ENCODE data around the gene CDHR3.
"Not testable (repeated sequence)": the region's sequence is repeated elsewhere in the genome, so short reads cannot be mapped to it uniquely, and the experiment has no call there.

The CDHR3 gene

GRCh38 chr7:105971845-105972244 is 8.8 kb downstream of the CDHR3 start:
- DNase-seq (ENCODE audit: low read depth), result no peak

GRCh38 chr7:105972276-105972675 is 9.2 kb downstream of the CDHR3 start:
- no peak for DNase-seq (ENCODE audit: low read depth)

- DNase-seq (ENCODE audit: low read depth), result no peak
Observed at GRCh38 chr7:105974471-105974870, 11.4 kb downstream of the CDHR3 start.

- peak; percentile 31 for DNase-seq (ENCODE audit: low read depth)
Observed at GRCh38 chr7:105975770-105976417, 12.8 kb downstream of the CDHR3 start.

- DNase-seq (ENCODE audit: low read depth), result no peak
Observed at GRCh38 chr7:105976868-105977267, 13.8 kb downstream of the CDHR3 start.

- no peak for DNase-seq (ENCODE audit: low read depth)
Observed at GRCh38 chr7:105978035-105978434, 15.0 kb downstream of the CDHR3 start.

- DNase-seq (ENCODE audit: low read depth), result no peak
Observed at GRCh38 chr7:105978974-105979373, 15.9 kb downstream of the CDHR3 start.

GRCh38 chr7:105979405-105979804 is 16.3 kb downstream of the CDHR3 start:
- DNase-seq (ENCODE audit: low read depth), result no peak

GRCh38 chr7:105980645-105981396 is 17.8 kb downstream of the CDHR3 start:
- no peak for DNase-seq (ENCODE audit: low read depth)

- no peak for DNase-seq (ENCODE audit: low read depth)
Observed at GRCh38 chr7:105982388-105982787, 19.3 kb downstream of the CDHR3 start.

- not testable (repeated sequence) for DNase-seq (ENCODE audit: low read depth)
Observed at GRCh38 chr7:105984808-105985207, 21.7 kb downstream of the CDHR3 start.

- DNase-seq (ENCODE audit: low read depth), result no peak
Observed at GRCh38 chr7:105985229-105985628, 22.2 kb downstream of the CDHR3 start.

GRCh38 chr7:105985672-105986215 is 22.7 kb downstream of the CDHR3 start:
- no peak for DNase-seq (ENCODE audit: low read depth)

- DNase-seq (ENCODE audit: low read depth), result no peak
Observed at GRCh38 chr7:105987046-105987445, 24.0 kb downstream of the CDHR3 start.

- DNase-seq (ENCODE audit: low read depth), result no peak
Observed at GRCh38 chr7:105988276-105988675, 25.2 kb downstream of the CDHR3 start.

- no peak for DNase-seq (ENCODE audit: low read depth)
Observed at GRCh38 chr7:105989191-105989590, 26.1 kb downstream of the CDHR3 start.

- no peak for DNase-seq (ENCODE audit: low read depth)
Observed at GRCh38 chr7:105989686-105990085, 26.6 kb downstream of the CDHR3 start.

- DNase-seq (ENCODE audit: low read depth), result no peak
Observed at GRCh38 chr7:105990141-105990540, 27.1 kb downstream of the CDHR3 start.

GRCh38 chr7:105990727-105991453 is 27.8 kb downstream of the CDHR3 start:
- DNase-seq (ENCODE audit: low read depth), result peak; percentile 19

- no peak for DNase-seq (ENCODE audit: low read depth)
Observed at GRCh38 chr7:105992905-105993304, 29.8 kb downstream of the CDHR3 start.

- no peak for DNase-seq (ENCODE audit: low read depth)
Observed at GRCh38 chr7:105996860-105997737, 34.0 kb downstream of the CDHR3 start.

- DNase-seq (ENCODE audit: low read depth), result no peak
Observed at GRCh38 chr7:105999256-105999655, 36.2 kb downstream of the CDHR3 start.
